Islet of Langerhans (tissue), 1 donor: ENCODE measurements around the gene BCOR.

ENCODE experiments used
- FAIRE-seq: peaks from one replicate; lab custom pipeline; 2011; peaks lifted over from hg19 to GRCh38; lab: Jason Lieb, UNC

The BCOR gene

GRCh38 chrX:40084471-40085101 is 13.2 kb downstream of the BCOR start:
- no peak for FAIRE-seq

- no peak for FAIRE-seq
Observed at GRCh38 chrX:40083979-40084359, 13.8 kb downstream of the BCOR start.

GRCh38 chrX:40083120-40083978 is 14.4 kb downstream of the BCOR start:
- FAIRE-seq, result no peak

- FAIRE-seq, result no peak
Observed at GRCh38 chrX:40082447-40083119, 15.2 kb downstream of the BCOR start.

- no peak for FAIRE-seq
Observed at GRCh38 chrX:40081679-40082068, 16.1 kb downstream of the BCOR start.

- FAIRE-seq, result no peak
Observed at GRCh38 chrX:40080894-40081678, 16.7 kb downstream of the BCOR start.

- FAIRE-seq, result no peak
Observed at GRCh38 chrX:40079572-40079971, 18.2 kb downstream of the BCOR start.

GRCh38 chrX:40078489-40079227 is 19.1 kb downstream of the BCOR start:
- no peak for FAIRE-seq

GRCh38 chrX:40077906-40078305 is 19.9 kb downstream of the BCOR start:
- no peak for FAIRE-seq

- no peak for FAIRE-seq
Observed at GRCh38 chrX:40076750-40077575, 20.8 kb downstream of the BCOR start.

- no peak for FAIRE-seq
Observed at GRCh38 chrX:40074959-40075332, 22.8 kb downstream of the BCOR start.

- FAIRE-seq, result no peak
Observed at GRCh38 chrX:40074080-40074958, 23.4 kb downstream of the BCOR start.

- FAIRE-seq, result no peak
Observed at GRCh38 chrX:40073439-40074054, 24.2 kb downstream of the BCOR start.

GRCh38 chrX:40072246-40072645 is 25.5 kb downstream of the BCOR start:
- no peak for FAIRE-seq

GRCh38 chrX:40068048-40068447 is 29.7 kb downstream of the BCOR start:
- FAIRE-seq, result no peak

GRCh38 chrX:40066700-40067099 is 31.1 kb downstream of the BCOR start:
- FAIRE-seq, result no peak

- FAIRE-seq, result no peak
Observed at GRCh38 chrX:40065296-40066046, 32.3 kb downstream of the BCOR start.

GRCh38 chrX:40064055-40064597 is 33.6 kb downstream of the BCOR start:
- no peak for FAIRE-seq
